Measurements from ENCODE around the gene AMOTL2.

AMOTL2 gene

DNA sequence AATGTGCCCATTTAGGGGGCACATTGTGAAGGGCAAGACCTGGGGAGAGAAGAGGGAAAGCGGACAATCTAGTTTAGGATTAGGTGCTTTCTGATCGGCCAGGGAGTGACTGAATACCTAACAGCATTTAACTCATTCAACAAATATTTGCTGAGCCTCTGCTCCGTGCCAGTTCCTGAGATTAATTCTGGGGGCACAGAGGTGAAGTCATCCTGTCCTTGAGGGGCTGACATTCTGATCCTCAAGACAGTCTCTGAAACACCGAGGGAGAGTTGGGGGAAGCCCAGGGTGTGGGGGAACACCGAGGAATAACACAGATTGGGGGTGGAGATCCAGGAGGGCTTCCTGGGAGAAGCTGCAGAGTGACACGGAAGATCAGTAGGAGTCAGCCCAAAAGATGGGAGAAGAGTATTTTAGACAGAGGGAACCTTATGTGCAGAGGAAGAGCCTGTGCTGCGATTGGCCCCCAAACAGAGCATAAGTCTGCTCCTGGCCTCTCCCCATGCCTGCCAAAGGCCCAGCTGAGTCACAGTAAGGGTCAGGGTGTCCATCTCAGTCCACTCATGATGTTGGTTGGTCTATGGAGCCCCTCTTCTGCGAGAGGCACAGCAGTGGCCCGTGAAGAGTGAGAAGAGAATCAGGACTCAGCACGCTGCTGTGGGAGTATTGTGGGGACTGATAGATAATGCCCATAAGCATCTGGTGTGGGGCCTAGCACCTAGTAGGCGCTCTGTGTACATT lies 60.2 kb downstream of the AMOTL2 start:
- no peak overlapping the region for H3K4me2 ChIP-seq (ENCODE audit: low read length)
- H3F3A ChIP-seq (ENCODE audit: control insufficient read depth, insufficient read depth) = no peaks in the 10 kb centered on the region
- H3K36me3 ChIP-seq (ENCODE audit: control insufficient read depth, low read length) = no peaks in the 10 kb centered on the region
- no peak overlapping the region for H3K4me3 ChIP-seq (ENCODE audit: low read length)
- no peak overlapping the region for H3K27ac ChIP-seq (ENCODE audit: low read depth, low read length)
- H3K27me3 ChIP-seq (ENCODE audit: control insufficient read depth, low read length) = no peaks in the 10 kb centered on the region
- no peaks in the 10 kb centered on the region for H3K4me1 ChIP-seq (ENCODE audit: control insufficient read depth, low read length)
- H4K20me1 ChIP-seq (ENCODE audit: control insufficient read depth, insufficient read depth, low read depth, low read length) = no peaks in the 10 kb centered on the region
- H3K9me3 ChIP-seq (ENCODE audit: control insufficient read depth, insufficient read depth, low read length) = no peaks in the 10 kb centered on the region
- H3K9me2 ChIP-seq (replicated peaks; ENCODE audit: control insufficient read depth, low read length) = no peaks in the 10 kb centered on the region
- TF ChIP-seq, protein P1, sequence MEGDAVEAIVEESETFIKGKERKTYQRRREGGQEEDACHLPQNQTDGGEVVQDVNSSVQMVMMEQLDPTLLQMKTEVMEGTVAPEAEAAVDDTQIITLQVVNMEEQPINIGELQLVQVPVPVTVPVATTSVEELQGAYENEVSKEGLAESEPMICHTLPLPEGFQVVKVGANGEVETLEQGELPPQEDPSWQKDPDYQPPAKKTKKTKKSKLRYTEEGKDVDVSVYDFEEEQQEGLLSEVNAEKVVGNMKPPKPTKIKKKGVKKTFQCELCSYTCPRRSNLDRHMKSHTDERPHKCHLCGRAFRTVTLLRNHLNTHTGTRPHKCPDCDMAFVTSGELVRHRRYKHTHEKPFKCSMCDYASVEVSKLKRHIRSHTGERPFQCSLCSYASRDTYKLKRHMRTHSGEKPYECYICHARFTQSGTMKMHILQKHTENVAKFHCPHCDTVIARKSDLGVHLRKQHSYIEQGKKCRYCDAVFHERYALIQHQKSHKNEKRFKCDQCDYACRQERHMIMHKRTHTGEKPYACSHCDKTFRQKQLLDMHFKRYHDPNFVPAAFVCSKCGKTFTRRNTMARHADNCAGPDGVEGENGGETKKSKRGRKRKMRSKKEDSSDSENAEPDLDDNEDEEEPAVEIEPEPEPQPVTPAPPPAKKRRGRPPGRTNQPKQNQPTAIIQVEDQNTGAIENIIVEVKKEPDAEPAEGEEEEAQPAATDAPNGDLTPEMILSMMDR (IDR thresholded peaks at IDR 0.05; ENCODE audit: low read depth, low read length, poor library complexity, severe bottlenecking) = no peak
- TF ChIP-seq EZH2phosphoT487 (IDR thresholded peaks at IDR 0.05; ENCODE audit: borderline replicate concordance, low read length) = no peak
- no peaks in the 10 kb centered on the region for H3K79me2 ChIP-seq (ENCODE audit: control insufficient read depth, low read length)

DNA sequence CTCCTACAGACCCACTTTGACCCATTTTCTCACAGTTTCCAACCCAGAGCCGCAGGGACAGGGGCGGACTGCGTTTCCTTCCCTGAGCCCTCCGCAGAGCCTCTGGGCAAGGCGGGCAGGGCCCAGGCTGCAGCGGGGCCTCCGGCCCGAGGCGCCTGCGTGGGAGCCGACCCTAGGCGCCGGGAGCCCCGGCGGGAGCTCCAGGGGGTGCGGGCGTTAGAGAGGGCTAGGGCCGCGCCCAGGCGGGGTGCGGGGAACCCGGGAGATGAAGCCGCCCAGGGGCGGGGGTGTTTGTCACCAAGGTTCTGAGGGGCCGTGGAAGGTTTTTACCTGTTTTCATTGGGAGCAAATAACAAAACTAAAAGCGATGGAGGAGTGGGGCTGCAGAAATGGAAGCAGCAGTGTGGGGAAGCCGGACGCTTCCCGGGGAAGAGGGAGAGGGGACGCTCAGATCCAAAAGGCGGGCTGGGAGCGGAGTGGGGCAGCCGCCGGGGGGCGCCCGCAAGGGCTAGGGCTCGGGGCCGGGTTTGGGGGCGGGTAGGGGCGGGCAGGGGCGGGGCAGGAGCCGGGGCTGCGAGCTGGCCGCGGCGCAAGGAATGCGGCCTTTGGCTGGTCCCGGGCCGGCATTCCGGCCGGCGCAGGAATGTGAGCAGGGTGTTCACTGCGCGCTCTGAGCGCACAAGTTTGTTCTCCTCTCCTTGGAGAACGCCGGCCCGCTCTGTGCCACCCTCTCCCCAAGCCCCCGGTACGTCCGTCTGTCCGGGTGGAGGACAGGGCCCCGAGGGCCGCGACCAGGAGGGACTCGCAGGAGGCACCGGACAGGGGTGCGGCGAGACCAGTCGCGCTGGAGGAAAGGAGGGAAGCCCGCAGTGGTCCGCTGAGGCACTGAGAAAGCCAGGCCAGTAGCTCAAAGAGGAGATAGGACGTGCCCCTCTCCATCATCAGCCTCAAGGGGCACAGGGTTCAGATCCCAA lies 61.1 kb downstream of the AMOTL2 start:
- H3K27me3 ChIP-seq (ENCODE audit: control insufficient read depth, low read length) = no peaks in the 10 kb centered on the region; the same call in 1 of the 2 replicates
- H3K79me2 ChIP-seq (ENCODE audit: control insufficient read depth, low read length) = no peaks in the 10 kb centered on the region
- H3K36me3 ChIP-seq (ENCODE audit: control insufficient read depth, low read length) = no peaks in the 10 kb centered on the region
- no peaks in the 10 kb centered on the region for H3K9me2 ChIP-seq (replicated peaks; ENCODE audit: control insufficient read depth, low read length)
- no peak for TF ChIP-seq EZH2phosphoT487 (IDR thresholded peaks at IDR 0.05; ENCODE audit: borderline replicate concordance, low read length)
- TF ChIP-seq, protein P1 (IDR thresholded peaks at IDR 0.05; ENCODE audit: low read depth, low read length, poor library complexity, severe bottlenecking) = no peak
- H3F3A ChIP-seq (ENCODE audit: control insufficient read depth, insufficient read depth) = no peaks in the 10 kb centered on the region
- no peaks in the 10 kb centered on the region for H3K9me3 ChIP-seq (ENCODE audit: control insufficient read depth, insufficient read depth, low read length)
- peaks cover 1% of the 10 kb centered on the region; the same call in 1 of the 2 replicates for H3K4me1 ChIP-seq (ENCODE audit: control insufficient read depth, low read length)
- no peaks in the 10 kb centered on the region for H4K20me1 ChIP-seq (ENCODE audit: control insufficient read depth, insufficient read depth, low read depth, low read length)
- no peak overlapping the region for H3K4me2 ChIP-seq (ENCODE audit: low read length)
- H3K27ac ChIP-seq (ENCODE audit: low read depth, low read length) = no peak overlapping the region
- H3K4me3 ChIP-seq (ENCODE audit: low read length) = no peak overlapping the region

DNA sequence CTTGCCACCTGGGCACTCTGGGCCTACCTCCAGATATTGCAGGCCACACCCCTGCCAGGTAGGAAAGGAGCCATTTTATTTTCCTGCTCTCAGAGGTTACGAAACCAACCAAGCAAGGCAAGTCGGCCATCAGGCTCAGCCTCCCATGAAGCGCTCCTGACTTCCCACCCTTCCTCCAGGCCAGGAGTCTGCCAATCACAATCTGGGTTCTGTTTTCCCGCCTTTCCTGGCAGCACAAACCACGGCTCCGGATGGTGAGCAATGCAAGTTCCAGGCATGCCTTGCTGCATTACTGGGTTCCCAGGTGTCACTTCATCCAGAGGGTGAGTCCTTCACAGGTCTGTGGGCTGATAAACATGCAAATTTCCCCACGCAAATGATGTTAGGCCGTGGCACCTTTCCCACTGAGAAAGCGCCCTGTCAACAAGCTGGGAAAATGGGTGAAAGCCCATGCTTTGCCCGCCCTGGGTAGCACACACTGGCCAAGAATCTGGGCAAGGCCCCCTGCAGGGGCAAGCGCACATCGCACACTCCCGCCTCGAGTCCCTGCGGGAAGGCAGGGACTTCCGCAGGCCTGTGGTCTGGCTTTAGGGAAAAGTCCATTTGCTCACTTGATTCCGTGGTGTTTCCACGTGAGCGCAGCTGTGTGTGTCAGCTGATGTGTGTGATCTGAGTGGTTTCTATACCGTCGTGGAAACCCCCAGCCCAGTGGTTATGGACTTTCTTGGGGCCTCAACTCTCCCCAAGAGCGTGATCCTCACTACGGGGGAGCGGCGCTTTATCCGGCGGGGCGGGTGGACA lies 62.0 kb downstream of the AMOTL2 start:
- Histone ChIP-seq H3K27me3 (ENCODE audit: control insufficient read depth, low read length) (peaks cover 2% of the 10 kb centered on the region; the same call in 1 of the 2 replicates), H3K4me3 (ENCODE audit: low read length) (no peak overlapping the region), H3F3A (ENCODE audit: control insufficient read depth, insufficient read depth) (no peaks in the 10 kb centered on the region), H3K4me2 (ENCODE audit: low read length) (no peak overlapping the region), H3K79me2 (ENCODE audit: control insufficient read depth, low read length) (no peaks in the 10 kb centered on the region), H3K4me1 (ENCODE audit: control insufficient read depth, low read length) (peaks cover 4% of the 10 kb centered on the region; the same call in 1 of the 2 replicates), H4K20me1 (ENCODE audit: control insufficient read depth, insufficient read depth, low read depth, low read length) (no peaks in the 10 kb centered on the region), H3K36me3 (ENCODE audit: control insufficient read depth, low read length) (no peaks in the 10 kb centered on the region), H3K9me2 (replicated peaks; ENCODE audit: control insufficient read depth, low read length) (no peaks in the 10 kb centered on the region), H3K9me3 (ENCODE audit: control insufficient read depth, insufficient read depth, low read length) (no peaks in the 10 kb centered on the region), H3K27ac (ENCODE audit: low read depth, low read length) (no peak overlapping the region)
- no peak for TF ChIP-seq EZH2phosphoT487 (IDR thresholded peaks at IDR 0.05; ENCODE audit: borderline replicate concordance, low read length)
- TF ChIP-seq, protein P1 (IDR thresholded peaks at IDR 0.05; ENCODE audit: low read depth, low read length, poor library complexity, severe bottlenecking) = no peak

Measured in DOHH2 (cell line).